ENCODE results near the gene OMP. TPM values are rescaled to one million over a fixed set of nuclear protein-coding genes. Genes with fewer than 3 reads are reported as not detected.

OMP gene
- not detected in 2 replicates for total RNA-seq

GRCh38 chr11:77102246-77103210 lies at the start of gene OMP:
OMP (plus strand) TSS chr11:77102840; CDS start chr11:77102840, 0 bp downstream.

GRCh38 chr11:77066229-77067042 lies 36.2 kb upstream of the OMP start, which contains the start of gene CAPN5:
CAPN5 (plus strand) TSS chr11:77066971; CDS start chr11:77084887, 17,916 bp downstream.

GRCh38 chr11:77127920-77128691 lies 25.5 kb downstream of the OMP start, which contains the start of gene MYO7A:
MYO7A (plus strand) TSS chr11:77128246; CDS start chr11:77130635, 2,389 bp downstream.

Other genes with a start within 250 kb of the OMP start
- gene ACER3, start 241.9 kb upstream of the OMP start, total RNA-seq, result 12.3 and 12.8 TPM in 2 replicates
- not detected in 2 replicates for gene B3GNT6, start 68.4 kb upstream of the OMP start, total RNA-seq
- gene CAPN5, start 35.9 kb upstream of the OMP start, total RNA-seq, result 8.6 and 12.9 TPM in 2 replicates
- gene MYO7A, start 25.4 kb downstream of the OMP start, total RNA-seq, result 0.22 TPM in 1 of 2 replicates, not detected in the other
- gene GDPD4, start 198.8 kb downstream of the OMP start, total RNA-seq, result not detected in 2 replicates